Activated T-helper 1 cell treated with anti-CD3 and anti-CD28 coated beads, Interleukin-2, amount 50 U/mL, for 16 hours (primary cell): ENCODE data around the gene CDKN1A.
"Not testable (repeated sequence)": the region's sequence is repeated elsewhere in the genome, so short reads cannot be mapped to it uniquely, and the experiment has no call there.

Experiments used
- DNase-seq, 2 donors: peaks; one replicate each; pipeline ENCODE4 v3.0.0-alpha.2; 2020; ENCODE audit warnings: low read depth in 1 of 2, low spot score in 1 of 2

The CDKN1A gene

GRCh38 chr6:36718560-36718959, 40.0 kb downstream of the CDKN1A start:
- DNase-seq, result no peak

DNA sequence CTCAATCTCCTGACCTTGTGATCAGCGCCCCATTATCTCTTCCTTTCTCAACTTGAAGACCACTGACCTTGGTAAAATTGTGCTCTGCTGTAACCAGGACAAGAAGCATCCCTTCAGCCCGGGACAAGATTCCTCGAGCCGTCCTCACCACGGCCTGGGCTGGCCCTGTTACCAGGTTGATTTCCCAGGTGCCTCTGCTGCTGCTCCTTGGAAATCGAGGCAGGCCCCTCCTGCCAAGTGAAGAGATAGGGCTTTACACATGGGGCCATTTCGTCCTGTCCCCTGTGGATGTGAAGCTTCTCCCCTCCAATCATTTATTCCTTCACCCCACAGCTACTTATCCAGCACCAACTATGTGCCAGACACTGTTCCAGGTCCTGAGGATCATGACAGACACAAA, 40.6 kb downstream of the CDKN1A start:
- DNase-seq, result no peak

GRCh38 chr6:36720251-36721141, 42.0 kb downstream of the CDKN1A start:
- DNase-seq, result no peak

- DNase-seq, result no peak
These were observed 43.0 kb downstream of the CDKN1A start for GRCh38 chr6:36721369-36722140.

DNA sequence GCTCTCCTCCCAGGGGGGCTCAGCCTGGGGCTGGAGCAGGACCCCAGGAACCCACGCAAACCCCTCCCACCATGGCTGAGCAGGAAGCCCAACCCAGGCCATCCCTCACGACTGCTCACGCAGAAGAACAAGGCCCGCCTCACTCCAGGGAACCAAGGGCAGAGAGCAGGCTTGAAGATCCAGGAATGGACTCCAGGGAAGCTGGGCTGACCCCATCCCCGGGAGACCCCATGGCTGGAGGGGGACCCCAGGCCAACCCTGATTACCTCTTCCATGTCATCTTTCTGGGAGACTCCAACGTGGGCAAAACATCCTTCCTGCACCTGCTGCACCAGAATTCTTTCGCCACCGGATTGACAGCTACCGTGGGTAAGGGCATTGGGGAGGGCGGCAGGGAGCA, 43.9 kb downstream of the CDKN1A start:
- no peak for DNase-seq

DNA sequence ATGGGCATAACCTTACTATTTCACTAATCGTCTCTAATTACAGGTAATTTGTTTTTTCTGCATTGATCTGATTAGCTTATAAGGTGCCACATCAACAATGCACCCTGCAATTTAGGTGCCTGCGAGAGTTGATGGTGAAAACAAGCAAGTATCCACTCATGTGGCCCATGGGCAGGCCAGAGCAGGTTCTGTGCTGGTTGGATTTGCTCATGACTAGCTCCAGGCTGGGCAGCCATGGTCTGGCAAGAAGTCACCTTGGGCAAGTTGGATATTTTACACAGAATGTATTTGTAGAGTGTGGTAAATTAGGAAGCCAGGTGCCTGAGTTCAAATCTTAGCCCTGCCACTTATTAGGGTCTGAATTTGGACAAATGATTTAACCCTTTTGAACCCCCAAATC, 44.4 kb downstream of the CDKN1A start:
- no peak for DNase-seq

GRCh38 chr6:36723992-36724391, 45.5 kb downstream of the CDKN1A start:
- DNase-seq, result not testable (repeated sequence)

DNA sequence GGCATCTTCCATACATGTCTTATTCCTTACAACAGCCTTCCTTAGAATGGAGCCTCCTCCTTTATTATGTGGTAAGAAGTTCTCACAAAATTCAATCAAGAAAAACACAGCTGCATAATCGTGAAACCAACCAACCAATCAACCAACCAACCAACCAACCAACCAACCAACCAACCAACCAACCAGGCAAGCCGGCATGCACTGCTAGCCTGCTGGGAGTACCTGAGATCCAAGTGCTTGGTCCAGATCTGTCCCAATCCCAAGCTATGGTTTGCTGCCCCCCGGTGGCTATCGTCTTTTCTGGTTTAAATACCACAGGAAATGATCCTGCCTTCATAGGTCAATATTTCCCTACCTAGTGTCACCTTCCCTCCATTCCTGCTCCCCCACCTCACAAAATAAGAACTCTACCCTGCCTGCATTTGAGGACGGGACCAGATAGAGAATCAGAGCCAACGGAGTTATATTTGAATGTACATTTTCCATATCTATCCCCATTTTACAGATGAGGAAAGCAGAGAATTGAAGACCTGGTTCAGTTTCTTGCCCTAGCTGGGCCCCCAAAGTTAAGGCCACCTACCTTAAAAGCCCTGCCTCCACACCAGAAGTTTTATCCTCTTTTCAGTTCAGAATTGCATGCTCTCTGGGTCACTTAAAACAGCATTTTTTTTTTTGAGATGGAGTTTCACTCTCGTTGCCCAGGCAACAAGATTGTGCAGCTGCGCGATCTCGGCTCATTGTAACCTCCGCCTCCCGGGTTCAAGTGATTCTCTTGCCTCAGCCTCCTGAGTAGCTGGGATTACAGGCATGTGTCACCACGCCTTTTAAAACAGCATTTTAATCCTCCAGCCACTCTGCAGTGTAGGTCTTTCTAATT, 46.2 kb downstream of the CDKN1A start:
- DNase-seq, result no peak

GRCh38 chr6:36725581-36725980, 47.1 kb downstream of the CDKN1A start:
- DNase-seq, result no peak

GRCh38 chr6:36727505-36728021, 49.0 kb downstream of the CDKN1A start:
- no peak for DNase-seq

- no peak for DNase-seq
These were observed 50.0 kb downstream of the CDKN1A start for GRCh38 chr6:36728289-36729160.

GRCh38 chr6:36729161-36729524, 50.6 kb downstream of the CDKN1A start:
- DNase-seq, result no peak

DNA sequence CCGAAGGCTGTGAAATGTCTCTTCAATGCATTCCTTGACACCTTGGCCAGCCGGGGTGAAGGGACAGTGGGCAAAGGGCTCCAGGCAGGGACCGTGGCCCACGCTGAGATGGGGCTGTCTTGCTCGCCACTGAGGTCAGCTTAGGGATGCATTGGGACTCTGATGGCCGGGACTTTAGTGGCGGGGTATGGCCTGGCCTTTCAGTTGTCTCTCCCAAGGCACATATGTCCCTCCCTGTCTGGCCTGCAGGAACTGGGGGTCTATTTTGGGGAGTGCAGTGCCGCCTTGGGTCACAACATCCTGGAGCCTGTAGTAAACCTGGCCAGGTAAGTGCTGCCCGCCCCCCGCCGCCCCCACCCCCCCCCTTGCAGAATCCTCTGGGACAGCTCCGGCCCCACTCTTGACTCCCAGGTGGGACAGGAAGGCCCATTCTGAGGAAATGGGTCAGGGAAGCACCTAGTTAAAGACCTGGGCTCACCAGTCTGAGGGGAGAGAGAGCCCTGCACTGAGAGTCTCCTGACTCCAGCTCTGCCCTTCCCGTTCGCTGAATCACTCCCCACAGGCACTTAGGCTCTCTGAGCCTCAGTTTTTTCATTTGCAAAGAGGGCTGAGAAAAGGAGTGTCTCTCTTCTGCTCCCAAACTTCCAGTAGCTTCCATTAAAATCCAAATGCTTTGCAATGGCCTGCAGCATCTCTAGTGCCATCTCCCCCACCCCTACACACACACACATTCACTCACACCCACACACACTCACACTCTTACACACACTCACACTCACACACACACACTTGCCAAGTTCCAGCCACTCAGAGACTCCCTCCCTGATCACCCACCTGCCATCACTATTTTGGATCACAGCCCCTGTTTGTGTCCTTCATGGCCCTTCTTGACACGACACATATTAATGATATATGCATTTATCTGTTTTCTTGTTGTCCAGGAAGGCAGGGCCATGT, 52.2 kb downstream of the CDKN1A start:
- no peak for DNase-seq

DNA sequence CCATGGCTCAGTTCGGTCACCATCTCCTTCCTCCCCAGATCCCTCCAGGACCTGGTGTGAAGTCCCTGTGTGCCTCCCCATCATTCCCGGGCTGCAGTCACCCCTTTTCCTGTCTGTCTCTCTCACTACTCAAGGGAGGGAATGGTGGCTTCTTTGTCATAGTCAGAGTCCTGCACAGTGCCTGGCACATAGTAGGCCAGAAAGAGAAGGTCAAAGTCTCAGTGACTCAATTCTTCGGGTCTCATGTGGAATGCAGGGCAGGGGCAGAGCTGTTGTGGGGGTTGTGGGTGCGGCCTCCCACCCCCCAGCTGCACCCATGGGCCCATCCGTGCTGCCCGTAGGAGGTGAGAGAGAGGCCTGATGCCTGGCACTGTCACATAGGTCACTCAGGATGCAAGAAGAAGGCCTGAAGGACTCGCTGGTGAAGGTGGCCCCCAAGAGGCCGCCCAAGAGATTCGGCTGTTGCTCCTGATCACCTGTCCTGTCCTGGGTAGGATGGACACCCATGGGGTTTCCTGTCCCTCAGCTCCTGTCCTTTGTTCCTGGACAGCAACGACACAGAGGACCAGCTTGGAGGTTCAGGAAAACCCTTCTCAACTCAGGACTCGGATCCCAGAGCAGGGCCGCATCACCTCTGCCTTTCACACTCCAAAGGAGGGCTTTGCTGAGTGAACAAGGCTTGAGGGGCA, 53.3 kb downstream of the CDKN1A start:
- no peak for DNase-seq

DNA sequence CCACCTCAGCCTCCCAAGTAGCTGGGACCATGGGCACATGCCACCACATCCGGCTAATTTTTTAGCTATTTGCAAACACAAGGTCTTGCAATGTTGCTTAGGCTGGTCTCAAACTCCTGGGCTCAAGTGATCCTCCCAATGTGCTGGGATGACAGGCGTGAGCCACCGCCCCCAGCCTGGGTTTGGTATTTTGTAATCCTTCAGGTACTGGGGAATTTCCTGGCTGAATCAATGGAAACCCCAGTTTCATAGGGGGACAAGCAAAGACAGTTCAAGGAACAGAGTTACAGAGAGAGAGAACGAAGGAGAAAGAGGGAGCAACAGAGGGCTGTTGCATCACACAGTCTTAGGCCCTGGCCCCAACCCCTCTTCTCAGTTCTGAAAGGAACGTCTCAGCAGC, 54.8 kb downstream of the CDKN1A start:
- DNase-seq, result no peak

GRCh38 chr6:36734486-36735060, 56.1 kb downstream of the CDKN1A start:
- DNase-seq, result no peak

- no peak for DNase-seq
These were observed 56.9 kb downstream of the CDKN1A start for GRCh38 chr6:36735110-36736071.
